HG02970 (cell line): ENCODE results near the gene TIMM10B.

Experiments
- ATAC-seq: cut with Tn5 transposase; IDR thresholded peaks from one replicate; pipeline ENCODE4 v1.9.1; 2021; ENCODE audit warnings: mild to moderate bottlenecking, moderate library complexity, moderate number of reproducible peaks; ENCODE audit not compliant: unreplicated experiment, low FRiP score

TIMM10B gene, protein sequence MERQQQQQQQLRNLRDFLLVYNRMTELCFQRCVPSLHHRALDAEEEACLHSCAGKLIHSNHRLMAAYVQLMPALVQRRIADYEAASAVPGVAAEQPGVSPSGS

DNA sequence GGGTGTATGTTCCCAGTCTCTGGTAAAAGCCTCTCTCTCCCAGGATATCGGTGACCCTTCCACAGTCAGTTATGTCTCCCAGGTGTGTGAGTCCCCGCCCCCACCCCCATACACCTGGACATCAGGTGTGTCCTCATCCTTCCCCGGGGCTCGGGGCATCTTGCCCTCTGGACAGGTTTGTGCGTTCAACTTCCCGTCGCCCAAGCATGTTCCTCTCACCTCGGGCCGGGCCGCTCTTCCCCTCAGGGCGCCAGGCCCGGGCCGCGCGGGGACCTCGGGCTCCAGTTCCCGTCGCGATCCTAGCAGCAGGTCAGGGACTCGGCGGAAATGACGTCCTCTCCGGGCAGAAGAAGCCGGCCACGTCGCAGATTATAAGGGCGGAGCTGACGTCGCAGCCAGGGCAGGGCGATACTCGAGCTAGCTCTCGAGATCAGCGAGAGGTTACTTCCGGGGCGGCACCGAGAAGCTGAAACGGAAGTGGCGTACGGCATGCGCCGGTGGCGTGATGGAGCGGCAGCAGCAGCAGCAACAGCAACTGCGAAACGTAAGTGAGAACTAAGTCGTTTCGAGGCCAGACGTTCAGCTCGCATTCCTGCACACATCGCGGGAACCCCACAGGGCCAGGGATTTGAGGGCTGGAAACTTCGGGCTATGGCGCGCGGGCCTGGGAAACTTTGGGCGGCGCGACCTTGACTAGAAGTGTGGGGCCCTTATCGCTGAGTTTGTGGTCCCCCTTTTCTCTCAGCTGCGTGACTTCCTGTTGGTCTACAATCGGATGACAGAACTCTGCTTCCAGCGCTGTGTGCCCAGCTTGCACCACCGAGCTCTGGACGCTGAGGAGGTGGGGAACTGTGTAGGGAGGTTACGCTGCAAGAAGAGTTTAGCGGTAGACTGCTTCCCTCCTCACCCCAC, at the start of gene TIMM10B, which contains the start of gene ARFIP2:
TIMM10B (plus strand) TSS at position 490 of the 912 bp plus-strand sequence; CDS start at position 506, 16 bp downstream.
ARFIP2 (minus strand) TSS at position 320 of the 912 bp plus-strand sequence. CDS start 910 bp downstream, outside the sequence.
- peak; percentile 100 for ATAC-seq

GRCh38 chr11:6431861-6432260, 49.4 kb upstream of the TIMM10B start:
- no peak for ATAC-seq

DNA sequence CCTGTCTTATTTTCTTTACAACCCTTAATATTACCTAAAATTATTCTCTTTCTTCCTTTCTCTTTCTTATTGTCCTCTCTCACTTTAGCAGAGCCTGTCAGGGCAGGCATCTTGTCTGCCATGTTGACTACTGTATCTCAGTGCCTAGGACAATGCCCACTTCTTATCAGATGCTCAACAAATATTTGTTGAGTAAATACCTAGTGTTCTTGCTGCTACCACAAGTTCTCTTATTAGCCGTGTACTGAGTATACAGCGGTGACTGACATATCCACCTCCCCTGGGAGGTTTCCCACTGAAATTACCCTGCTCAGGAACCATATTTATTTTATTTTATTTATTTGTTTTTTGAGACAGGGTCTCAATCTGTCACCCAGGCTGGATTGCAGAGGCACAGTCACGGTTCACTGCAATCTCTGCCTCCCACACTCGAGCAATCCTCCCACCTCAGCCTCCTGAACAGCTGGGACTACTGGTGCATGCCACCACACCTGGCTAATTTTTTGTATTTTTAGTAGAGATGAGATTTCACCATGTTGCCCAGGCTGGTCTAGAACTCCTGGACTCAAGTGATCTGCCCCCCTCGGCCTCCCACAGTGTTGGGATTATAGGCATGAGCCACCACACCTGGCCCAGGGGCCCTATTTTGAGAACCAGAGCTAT, 47.2 kb upstream of the TIMM10B start:
- no peak for ATAC-seq

DNA sequence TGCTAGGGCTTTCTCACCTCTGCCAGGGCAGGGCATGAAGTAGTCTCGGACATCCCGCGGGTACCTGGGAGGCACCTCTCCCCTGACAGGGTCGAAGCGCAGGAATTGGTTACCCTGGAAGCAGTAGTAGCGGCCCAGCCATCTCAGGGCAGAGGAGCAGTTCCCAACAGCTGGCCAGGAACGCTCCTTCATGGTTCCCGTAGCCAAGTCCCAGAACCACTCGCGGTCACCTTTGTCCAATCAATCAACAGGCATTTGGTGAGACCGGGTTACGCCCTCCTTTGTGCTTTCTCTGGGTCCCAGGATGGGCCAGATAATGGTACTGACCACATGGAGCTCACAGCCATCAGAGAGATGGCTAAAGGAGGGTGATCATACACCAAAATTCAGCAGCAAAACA, 43.9 kb upstream of the TIMM10B start:
- no peak for ATAC-seq

- ATAC-seq = no peak
These were observed 43.3 kb upstream of the TIMM10B start for GRCh38 chr11:6437993-6438392.

- ATAC-seq = no peak
These were observed 42.2 kb upstream of the TIMM10B start for GRCh38 chr11:6438979-6439571.

DNA sequence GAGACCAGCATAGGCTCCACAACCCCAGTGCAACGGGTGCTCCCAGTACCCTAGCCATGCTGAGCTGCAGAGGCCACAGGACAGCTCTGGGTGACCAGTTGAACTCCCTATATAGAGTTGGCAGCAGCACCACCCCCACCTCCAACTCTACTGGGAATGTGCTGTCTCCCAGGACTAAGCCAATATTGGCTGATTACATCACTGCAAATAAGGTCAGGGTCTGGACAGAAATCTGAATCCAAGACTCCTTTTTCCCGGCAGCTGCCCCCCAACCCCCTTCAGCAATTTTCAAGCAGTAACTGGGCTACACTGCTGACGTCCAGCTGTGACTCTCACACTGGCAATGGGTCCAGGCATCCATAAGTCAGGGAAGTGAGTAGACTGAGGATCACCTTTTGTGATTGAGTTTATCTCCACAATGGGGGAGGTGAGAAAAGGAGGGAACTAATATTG, 40.4 kb upstream of the TIMM10B start, which contains the start of gene HPX:
HPX (minus strand) TSS at position 82 of the 453 bp plus-strand sequence; CDS start at position 58, 24 bp downstream.
- no peak for ATAC-seq

GRCh38 chr11:6442441-6442840, 38.9 kb upstream of the TIMM10B start:
- ATAC-seq = no peak

DNA sequence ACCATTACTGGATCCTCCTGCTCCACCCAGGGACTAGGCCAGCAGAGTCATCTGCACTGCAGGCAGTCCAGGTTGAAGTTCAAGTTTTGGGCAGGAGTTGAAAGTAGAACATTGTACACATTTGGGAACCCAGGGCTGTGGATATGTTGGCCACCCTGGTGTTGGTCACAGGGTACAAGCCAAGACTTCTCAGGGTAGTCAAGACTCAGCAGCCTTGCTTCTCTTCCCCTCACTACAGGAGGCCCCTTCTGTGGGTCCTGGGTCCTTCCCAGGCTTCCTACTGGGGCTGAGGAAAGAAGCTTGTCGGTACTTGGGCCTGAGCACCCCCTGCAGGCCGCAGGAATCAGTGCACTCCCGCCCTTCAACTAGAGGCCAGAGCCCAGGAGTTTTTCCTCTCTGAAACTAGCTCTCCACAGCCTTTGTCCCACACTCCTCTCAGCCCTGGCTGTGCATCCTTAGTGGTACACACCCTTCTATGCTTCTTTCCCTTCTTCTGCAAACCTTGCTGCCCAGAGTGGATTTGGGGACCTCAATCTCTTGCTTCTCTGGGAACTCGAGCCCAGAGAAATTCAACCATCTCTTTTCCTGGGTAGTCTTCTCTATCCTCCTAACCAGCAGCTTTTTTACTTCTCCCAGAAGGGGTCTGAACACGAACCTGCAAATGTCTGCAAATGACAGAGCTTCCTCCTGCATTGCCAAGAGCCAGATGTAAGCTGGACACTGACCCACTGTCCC, 37.9 kb upstream of the TIMM10B start:
- ATAC-seq = no peak

DNA sequence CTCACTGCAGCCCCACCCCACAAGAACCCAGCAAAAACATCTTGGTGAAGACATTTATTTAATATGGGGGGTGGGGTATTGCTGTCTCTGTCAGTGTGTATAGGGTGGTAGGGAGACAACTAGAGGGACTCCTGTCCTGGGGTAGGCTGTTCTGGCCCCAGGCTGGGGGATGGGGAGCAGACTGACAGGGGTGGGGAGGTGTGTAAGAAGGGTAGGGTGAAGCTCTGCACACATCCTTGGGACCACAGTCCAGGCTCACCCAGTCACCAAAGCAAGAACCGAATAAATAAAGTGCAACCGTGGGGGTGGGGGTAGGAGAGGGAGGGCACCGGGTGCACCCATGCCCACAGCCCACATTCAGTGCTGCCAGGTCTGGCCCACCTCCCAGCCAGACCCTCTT, 32.7 kb upstream of the TIMM10B start:
- ATAC-seq = no peak

GRCh38 chr11:6452219-6452618, 29.1 kb upstream of the TIMM10B start:
- no peak for ATAC-seq

GRCh38 chr11:6453152-6453551, 28.1 kb upstream of the TIMM10B start:
- no peak for ATAC-seq

DNA sequence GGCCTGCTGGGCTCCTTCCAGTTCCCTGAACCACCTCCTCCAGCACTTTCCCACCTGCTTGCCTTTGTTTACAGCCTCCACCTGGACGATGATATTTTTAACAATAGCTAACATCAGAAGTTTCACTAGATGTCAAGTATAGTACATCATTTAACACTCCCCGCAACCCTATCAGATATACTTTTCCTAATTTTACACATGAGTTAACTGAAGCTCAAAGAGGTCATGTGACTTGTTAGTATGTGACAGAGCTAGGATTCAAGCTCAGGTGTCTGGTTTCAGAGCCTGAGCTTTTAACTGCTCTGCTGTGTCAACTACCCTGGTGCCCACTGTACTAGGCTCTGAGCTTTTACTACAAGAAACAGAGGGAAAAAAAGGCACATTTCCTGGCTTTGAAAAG, 26.2 kb upstream of the TIMM10B start:
- ATAC-seq = no peak

- no peak for ATAC-seq
These were observed 24.8 kb upstream of the TIMM10B start for GRCh38 chr11:6456361-6457073.

- no peak for ATAC-seq
These were observed 23.6 kb upstream of the TIMM10B start for GRCh38 chr11:6457581-6458320.

GRCh38 chr11:6458352-6459098, 22.8 kb upstream of the TIMM10B start:
- ATAC-seq = no peak

- no peak for ATAC-seq
These were observed 22.2 kb upstream of the TIMM10B start for GRCh38 chr11:6459099-6459450.
